Urinary bladder (tissue), 4 donors: Measurements from ENCODE around the gene JUP. TPM values are rescaled to one million over a fixed set of nuclear protein-coding genes. Genes with fewer than 3 reads are reported as not detected.
A peak's percentile ranks its signal among the peaks of the same experiment; 100 is the strongest.
"Not testable (repeated sequence)": the region's sequence is repeated elsewhere in the genome, so short reads cannot be mapped to it uniquely, and the experiment has no call there.

Experiments used
- DNase-seq: peaks from one replicate; pipeline ENCODE4 v3.0.0-alpha.2; 2015; ENCODE audit errors: extremely low spot score
- H3K27ac ChIP-seq: one replicate; pipeline ENCODE4 v1.5.1; 2013; ENCODE audit warnings: low read depth, mild to moderate bottlenecking, moderate library complexity
- H3K36me3 ChIP-seq: one replicate; pipeline ENCODE4 v1.6.1; 2013; ENCODE audit warnings: mild to moderate bottlenecking, moderate library complexity; ENCODE audit not compliant: insufficient read depth
- H3K4me1 ChIP-seq: one replicate; pipeline ENCODE4 v1.6.1; 2013; ENCODE audit warnings: mild to moderate bottlenecking, moderate library complexity; ENCODE audit not compliant: insufficient read depth
- H3K4me3 ChIP-seq: one replicate; pipeline ENCODE4 v1.5.1; 2013; ENCODE audit warnings: low read depth, low read length
- WGBS: extraction: QIAGEN DNeasy Blood & Tissue Kit; methylation state at CpG from one replicate; pipeline ENCODE4 v1.1.7; 2013; 5-methylcytosine and 5-hydroxymethylcytosine counted together
- polyA plus RNA-seq: library from polyadenylated mRNA; stranded (reverse); fragments of 200-250 nt; gene quantifications from one replicate; pipeline ENCODE4 v1.2.3, GENCODE V29; 2013
- total RNA-seq: library from RNA; depleted of rRNA; stranded (reverse); fragments of >200 nt; gene quantifications from one replicate; pipeline ENCODE4 v1.2.3, GENCODE V29; 2014
- donor health status: healthy with polysubstance abuse.
- donor health status: healthy.

JUP gene
- total and polyA plus RNA-seq, 2 donors, result 51.4 to 53.8 TPM

DNA sequence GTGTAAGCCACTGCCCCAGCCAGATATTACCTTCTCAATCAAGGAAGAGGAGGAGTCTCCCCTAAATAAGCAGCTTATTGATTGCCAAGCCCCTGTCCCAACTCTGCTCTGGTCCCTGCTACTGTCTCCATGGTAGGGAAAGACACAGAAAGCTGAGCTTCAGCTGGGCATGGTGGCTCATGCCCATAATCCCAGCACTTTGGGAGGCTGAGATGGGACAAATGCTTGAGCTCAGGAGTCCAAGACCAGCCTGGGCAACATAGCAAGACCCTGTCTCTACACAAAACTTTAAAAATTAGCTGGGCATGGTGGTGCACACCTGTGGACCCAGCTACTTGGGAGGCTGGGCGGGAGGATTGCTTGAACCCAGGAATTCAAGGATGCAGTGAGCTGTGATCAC, 6.6 kb downstream of the JUP start:
- H3K27ac ChIP-seq, result no peak overlapping the region
- H3K36me3 ChIP-seq, result no peaks in the 10 kb centered on the region
- 100% methylated on average over 1 of the region's 1 CpG for WGBS
- no peak for DNase-seq
- H3K4me3 ChIP-seq, result no peak overlapping the region
- no peaks in the 10 kb centered on the region for H3K4me1 ChIP-seq

DNA sequence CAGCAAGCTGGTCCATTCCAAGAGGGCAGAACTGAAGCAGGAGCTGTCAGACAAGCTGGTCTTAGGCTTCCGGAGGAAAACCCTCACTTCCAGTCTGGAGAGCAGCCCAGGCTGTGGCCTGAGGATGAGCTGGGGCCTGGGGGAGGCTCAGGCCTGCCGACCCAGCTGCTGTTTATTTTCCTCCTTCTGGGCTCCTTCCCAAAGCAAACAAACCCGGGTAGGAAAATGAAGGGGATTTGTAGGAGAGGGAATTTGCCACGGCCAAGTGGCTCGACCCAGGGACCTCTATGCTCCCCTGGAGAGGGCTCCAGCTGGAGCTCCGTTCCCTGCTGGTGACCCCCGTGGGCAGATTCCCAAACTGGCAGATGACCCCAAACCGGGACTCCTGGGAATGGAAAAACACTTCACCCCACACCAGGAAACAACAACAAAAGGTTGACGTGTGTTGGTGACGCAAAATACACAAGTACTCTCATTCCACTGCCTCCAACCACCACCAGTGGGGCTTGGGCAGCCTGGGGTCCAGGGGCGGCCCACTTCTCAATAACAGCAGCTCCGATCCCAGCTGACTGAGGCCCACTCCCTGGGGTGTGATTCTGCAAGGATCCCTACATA, 8.8 kb downstream of the JUP start:
- peak; percentile 66 for DNase-seq
- H3K4me1 ChIP-seq, result no peaks in the 10 kb centered on the region
- peak overlapping the region; percentile 13 for H3K27ac ChIP-seq
- H3K36me3 ChIP-seq, result no peaks in the 10 kb centered on the region
- H3K4me3 ChIP-seq, result no peak overlapping the region
- 24% methylated on average over 12 of the region's 12 CpGs for WGBS

DNA sequence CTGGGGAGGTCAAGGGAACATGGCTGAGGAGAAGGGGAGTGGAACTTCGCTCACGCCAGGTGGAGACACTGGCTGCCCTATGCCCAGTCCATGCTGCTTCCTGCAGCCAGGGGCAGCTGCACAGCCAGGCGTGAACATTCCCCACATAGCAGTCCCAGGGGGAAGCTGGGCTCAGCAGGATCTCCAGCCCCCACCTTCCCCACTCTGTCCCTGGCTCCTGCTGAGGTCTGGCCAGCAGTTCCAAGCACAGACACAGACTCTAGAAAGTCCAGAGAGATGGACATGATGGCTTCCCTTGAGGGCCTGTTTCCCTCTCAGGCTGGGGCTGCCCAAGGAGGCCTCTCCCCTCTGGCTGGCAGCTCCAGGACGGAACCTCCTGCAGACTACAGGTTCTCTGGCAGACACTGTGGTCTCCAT, 9.3 kb downstream of the JUP start:
- no peak for DNase-seq
- WGBS, result 45% methylated on average over 4 of the region's 4 CpGs
- Histone ChIP-seq H3K27ac (peak overlapping the region; percentile 0), H3K36me3 (no peaks in the 10 kb centered on the region), H3K4me3 (no peak overlapping the region), H3K4me1 (no peaks in the 10 kb centered on the region)

DNA sequence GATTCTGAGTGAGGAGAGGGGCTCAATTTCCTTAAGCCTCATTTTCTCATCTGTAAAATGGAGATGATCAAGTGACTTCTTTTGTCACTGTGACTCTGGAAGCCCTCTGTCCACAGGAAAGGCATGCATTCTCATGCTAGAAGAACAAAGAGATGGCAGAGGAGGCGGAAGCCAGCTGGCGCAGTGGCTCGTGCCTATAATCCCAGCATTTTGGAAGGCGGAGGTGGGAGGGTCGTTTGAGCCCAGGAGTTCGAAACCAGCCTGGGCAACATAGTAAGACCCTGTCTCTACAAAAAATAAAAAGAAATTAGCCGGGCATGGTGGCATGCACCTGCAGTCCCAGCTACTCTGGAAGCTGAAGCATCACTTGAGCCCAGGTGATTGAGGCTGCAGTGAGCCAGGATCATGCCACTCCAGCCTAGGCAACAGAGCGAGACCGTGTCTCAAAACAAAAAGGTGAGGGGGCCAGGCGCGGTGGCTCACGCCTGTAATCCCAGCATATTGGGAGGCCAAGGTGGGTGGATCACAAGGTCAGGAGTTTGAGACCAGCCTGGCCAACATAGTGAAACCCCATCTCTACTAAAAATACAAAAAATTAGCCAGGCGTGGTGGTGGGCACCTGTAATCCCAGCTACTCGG, 10.1 kb downstream of the JUP start:
- DNase-seq, H3K36me3 ChIP-seq, H3K27ac ChIP-seq, H3K4me1 ChIP-seq, H3K4me3 ChIP-seq: not testable (repeated sequence)
- WGBS, result 89% methylated on average over 14 of the region's 14 CpGs

DNA sequence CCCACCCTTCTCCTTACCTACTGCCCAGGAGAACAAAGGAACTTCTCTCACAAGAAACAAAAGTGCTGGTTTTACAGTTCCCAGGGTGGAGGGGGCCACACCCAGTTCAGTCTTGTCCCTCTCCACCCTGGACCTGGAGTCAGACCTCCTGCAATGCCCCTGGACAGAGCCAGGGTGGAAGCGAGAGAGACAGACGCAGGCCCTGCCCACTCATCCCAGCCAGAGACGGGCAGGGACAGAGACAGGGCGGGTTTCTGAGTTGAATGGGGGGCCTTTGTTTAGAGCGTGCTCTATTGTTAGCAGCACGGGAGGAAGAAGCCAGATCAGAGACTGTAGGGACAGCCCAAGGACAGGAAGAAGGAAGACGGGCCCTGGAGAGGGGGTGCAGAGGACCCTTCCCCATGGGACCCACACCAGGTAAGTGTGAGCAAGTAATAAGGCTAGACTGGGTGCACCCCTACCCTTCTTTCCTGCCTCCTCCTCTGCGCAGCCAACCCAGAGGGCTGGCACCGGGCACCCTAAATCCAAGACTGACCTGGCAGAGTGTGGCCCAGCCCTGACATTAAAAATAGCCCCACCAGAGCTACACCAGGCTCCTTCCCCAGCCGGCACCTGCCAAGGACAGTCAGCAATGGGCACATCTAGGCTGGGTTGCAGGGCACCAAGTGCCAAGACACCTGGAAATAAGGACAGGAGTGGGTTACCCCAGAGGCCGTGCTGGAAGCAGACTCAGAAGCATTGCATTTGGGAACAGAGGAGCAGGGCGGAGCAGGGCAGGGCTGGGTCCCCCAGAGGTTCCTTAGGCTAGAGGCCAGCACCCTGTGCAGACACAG, 10.9 kb downstream of the JUP start:
- Histone ChIP-seq H3K4me1 (no peaks in the 10 kb centered on the region), H3K4me3 (no peak overlapping the region), H3K27ac (no peak overlapping the region), H3K36me3 (no peaks in the 10 kb centered on the region)
- 82% methylated on average over 12 of the region's 12 CpGs for WGBS
- no peak for DNase-seq

DNA sequence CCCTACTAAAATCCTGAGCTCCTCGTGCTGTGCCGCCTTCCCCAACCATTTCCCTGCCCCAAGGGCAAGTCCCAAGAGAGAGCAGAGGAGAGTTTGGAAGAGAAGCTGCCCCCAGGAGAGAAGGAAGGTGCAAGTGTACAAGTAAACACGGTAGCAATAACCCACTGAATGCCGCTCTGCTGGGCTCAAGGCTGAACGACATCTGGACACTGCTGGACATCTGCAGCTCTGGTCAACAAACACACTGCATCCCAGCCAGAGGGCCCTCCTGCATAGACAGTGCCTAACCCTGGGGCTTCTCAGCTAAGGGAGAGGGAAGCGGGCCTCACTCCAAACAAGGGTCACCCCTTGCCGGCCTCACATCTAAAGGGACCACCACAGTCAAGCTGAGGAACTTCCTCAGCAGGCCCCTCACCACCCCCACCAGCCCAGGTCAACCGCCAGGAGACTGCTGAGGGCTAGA, 12.7 kb downstream of the JUP start:
- Histone ChIP-seq H3K36me3 (peaks cover 3% of the 10 kb centered on the region), H3K27ac (no peak overlapping the region), H3K4me1 (no peaks in the 10 kb centered on the region), H3K4me3 (no peak overlapping the region)
- WGBS, result 53% methylated on average over 8 of the region's 8 CpGs
- no peak for DNase-seq

DNA sequence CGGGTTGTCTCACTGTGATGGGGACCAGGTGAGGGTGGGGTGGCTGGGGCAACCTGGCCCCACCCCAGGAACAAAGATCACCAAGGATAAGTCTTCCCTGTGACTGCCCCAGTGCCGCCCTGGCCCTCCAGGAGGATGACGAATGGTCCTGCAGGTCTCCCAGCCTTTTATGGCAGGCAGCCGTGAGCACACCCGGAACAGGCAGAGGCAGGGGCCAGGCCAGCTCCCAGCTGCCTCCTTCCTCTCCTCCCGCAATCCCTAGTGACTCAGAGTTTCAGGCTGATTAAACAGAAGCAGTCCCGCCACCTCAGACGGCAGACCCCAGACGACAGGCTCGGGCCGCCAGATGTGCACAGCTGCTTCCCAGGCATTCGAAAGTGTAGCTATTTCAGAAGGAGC, 13.3 kb downstream of the JUP start:
- Histone ChIP-seq H3K36me3 (peaks cover 4% of the 10 kb centered on the region), H3K4me1 (no peaks in the 10 kb centered on the region), H3K27ac (no peak overlapping the region), H3K4me3 (no peak overlapping the region)
- 36% methylated on average over 12 of the region's 12 CpGs for WGBS
- DNase-seq, result no peak

DNA sequence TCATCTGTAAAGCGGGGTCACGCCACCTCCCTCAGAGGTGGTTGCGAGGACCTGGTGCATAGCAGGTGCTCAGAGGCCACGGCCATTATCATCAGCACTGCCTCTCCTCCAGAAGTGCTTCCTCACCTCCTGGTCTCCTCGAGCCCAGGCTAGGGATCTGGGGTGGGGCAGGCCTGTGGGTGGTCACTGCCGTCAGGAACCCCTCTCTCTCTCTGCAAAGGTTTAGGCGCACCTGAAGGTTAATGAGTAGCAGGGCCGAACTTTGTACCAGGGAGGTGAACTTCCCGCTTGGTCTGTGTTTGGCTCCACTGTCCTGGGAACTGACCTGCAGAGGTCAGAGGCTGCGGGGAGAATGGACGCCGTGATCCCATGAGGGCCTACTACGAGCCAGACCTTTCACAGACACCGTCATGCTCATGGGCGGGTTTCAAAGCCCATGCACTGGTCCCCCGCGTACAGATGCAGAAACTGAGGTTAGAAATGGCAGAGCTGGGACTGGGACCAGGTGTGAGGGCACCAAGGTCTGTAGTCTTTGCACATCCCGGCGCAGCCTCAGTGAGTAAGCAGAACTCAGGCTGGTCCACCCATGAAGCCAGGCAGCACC, 13.8 kb downstream of the JUP start:
- DNase-seq, result no peak
- Histone ChIP-seq H3K36me3 (peaks cover 4% of the 10 kb centered on the region), H3K4me3 (no peak overlapping the region), H3K4me1 (no peaks in the 10 kb centered on the region), H3K27ac (peak overlapping the region; percentile 38)
- 90% methylated on average over 19 of the region's 19 CpGs for WGBS

DNA sequence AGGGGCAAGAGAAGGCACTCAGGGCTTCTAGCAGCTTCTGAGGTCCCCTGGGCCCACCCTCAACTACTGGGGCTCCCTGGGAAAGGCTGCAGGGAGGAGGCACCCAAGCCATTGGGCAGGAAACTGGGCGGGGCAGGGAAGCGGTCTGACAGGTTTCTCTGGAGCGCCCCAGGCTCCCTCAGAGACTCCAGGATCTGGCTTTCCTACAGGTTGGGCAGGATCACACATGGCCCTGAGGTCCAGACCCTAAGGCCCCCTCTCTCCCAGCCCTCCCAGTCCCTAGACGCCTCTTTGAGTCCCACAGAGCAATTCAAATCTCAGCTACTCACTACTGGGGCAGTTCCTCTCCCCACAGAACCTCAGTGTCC, 14.3 kb downstream of the JUP start:
- Histone ChIP-seq H3K4me1 (no peaks in the 10 kb centered on the region), H3K4me3 (no peak overlapping the region), H3K27ac (no peak overlapping the region), H3K36me3 (peaks cover 4% of the 10 kb centered on the region)
- 89% methylated on average over 4 of the region's 4 CpGs for WGBS
- no peak for DNase-seq

DNA sequence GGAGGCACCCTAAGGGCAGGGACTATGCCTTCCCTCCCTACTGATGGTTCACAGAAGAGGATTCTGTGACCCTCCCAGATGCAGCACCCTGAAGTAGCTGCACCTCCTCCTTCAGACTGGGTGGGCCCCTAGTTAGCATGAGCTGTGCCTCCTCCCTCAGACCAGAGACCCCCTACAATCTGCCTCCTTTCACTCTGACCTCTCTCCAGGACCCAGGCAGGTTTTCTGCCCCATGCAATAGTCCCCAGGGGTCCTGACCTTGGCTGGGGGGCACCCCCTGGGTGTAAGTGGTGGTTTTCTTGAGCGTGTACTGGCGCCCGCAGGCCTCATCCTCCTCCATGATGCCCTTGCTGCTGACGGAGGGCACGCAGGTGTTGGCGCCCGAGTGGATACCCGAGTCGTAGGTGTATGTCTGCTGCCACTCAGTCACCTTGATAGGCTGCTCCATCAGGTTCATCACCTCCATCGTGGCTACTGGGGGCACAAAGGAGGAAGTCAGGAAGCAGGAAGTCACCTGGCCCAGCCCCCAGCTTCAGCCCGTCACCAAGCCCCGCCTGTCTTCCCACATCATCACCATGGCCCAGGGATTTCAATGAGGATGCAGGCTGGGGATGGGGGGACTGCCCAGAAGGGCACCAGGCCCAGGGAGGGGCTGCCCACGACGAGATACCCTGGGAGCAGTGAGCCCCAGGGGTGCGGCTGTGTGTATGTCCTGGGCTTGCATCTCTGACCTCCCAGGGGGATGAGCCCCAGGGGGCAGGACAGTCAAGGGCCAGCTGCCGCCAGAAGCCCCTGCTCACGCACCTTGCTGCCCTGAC, 14.9 kb downstream of the JUP start:
- 89% methylated on average over 17 of the region's 17 CpGs for WGBS
- DNase-seq, result no peak
- Histone ChIP-seq H3K36me3 (peaks cover 4% of the 10 kb centered on the region), H3K4me3 (no peak overlapping the region), H3K27ac (no peak overlapping the region), H3K4me1 (no peaks in the 10 kb centered on the region)

DNA sequence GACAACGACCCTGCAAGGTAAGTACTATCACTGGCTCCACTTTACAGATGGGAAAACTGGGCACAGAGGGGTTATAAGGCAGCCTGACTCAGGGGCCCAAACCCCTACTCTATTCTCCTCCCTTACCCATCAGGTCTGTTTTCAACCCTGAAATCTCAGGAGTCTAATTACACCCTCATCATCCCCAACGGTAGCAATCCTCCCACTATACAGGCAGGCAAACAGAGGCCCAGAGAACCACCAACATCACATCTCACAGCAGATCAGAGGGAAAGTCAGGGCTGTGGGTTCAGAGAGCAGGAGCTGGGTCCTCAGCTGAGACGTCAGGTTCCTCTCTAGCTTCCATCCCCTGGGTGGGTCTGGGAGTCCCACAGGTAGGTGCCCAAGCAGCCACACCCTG, 16.5 kb downstream of the JUP start:
- no peak for DNase-seq
- Histone ChIP-seq H3K36me3 (peaks cover 4% of the 10 kb centered on the region), H3K4me3 (no peak overlapping the region), H3K4me1 (no peaks in the 10 kb centered on the region), H3K27ac (no peak overlapping the region)
- WGBS, result 92% methylated on average over 3 of the region's 3 CpGs

DNA sequence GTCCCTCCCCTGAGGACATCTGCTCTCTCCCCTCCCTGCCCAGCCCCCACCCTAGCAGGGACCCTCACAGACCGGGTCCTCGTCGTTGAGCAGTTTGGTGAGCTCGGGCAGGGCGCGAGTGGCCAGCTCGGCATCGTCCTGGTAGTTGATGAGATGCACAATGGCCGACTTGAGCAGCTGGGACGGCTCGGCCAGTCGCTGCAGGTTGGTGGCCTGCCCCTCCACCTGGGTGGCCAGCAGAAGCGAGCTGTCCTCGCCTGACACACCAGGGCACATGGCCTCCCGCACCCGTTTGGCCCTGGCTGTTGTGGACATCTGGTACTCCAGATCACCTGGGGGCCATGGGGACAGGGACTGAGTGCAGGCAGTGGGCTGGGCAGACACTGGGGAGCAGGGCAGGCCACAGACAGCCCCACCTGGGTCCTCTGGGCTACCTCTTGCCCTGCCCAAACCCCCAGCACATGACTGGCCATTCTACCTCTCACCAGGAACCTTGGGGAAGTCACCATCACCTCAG, 17.1 kb downstream of the JUP start:
- no peak overlapping the region for H3K27ac ChIP-seq
- no peak overlapping the region for H3K4me3 ChIP-seq
- WGBS, result 87% methylated on average over 16 of the region's 16 CpGs
- H3K4me1 ChIP-seq, result no peaks in the 10 kb centered on the region
- H3K36me3 ChIP-seq, result peaks cover 7% of the 10 kb centered on the region
- DNase-seq, result no peak
